GM20431 (cell line): ENCODE results near the gene PRKN.

Source experiments
- in situ Hi-C: fragments of 300-500 bp; cut with MseI, MboI; formaldehyde crosslinking; loops from one replicate; pipeline ENCODE4 v1.15.0; 2020; ENCODE audit warnings: low sequenced_read_pairs; ENCODE audit not compliant: unreplicated experiment

The PRKN gene

DNA sequence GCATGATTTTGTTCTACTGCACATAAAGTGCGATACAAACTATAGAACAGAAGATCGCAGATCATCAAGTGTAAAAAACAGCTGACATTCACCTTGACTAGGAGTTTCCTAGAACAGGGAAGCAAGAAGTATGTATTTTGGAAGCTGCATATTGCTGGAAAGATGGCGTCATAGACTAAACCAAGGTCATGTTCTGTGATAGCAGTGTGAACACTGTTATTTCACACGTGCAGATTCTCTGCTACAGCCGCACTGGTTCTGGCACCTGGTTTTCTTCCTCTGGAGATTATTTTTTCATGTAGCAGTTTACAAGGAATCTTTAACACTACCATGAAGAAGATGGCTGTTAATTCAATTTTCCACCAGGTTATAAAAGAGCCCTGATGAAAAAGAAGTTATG, 681.2 kb downstream of the PRKN start:
- in situ Hi-C loops, result no loop called here

DNA sequence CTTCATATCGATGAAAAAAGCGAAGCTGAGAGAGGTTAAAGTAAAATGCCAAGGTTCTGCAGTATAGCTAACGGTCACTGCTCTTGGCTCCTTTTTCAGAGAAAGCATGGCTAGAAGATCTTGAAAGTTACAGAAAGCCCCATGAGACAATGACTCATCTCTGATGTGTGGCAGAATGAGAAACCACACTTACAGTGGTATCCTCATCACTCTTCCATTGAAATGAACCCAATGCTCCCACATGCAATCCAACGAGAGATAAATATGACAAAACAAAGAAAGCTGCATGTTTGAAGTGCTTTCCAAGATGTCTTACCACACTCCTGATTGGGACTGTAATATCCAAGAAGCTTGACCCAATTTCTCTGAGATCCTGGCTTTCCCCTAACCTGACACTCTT, 694.9 kb downstream of the PRKN start:
- in situ Hi-C loops, result no loop called here

DNA sequence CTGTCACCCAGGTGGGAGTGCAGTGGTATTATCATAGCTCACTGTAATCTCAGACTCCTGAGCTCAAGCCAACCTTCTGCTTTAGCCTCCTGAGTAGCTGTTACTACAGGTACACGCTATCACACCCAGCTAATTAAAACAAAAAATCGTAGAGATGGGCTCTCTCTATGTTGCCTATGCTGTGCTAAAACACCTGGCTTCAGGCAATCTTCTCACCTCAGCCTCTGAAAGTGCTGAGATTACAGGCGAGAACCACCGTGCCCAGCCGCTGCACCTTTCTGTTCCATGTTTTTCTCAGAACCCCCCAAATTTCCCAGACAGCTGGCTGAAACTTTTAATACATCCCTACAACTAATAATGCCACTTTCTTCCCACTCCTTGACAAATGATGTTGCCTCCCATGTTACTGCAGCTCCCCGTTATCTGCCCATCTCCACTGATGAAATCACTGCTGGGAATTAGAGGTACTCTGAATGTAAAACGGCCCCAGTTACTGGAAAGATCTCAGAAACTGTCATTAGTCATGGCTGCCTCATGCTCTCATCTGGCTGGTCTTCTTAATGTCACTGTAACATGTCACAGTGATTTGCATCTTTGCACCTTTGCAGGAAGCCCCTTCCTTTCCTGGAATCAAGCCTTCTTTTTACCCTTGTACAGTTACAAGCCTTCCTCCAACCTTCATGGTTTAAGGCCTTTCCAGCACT, 697.5 kb downstream of the PRKN start:
- in situ Hi-C loops, result no loop called here

DNA sequence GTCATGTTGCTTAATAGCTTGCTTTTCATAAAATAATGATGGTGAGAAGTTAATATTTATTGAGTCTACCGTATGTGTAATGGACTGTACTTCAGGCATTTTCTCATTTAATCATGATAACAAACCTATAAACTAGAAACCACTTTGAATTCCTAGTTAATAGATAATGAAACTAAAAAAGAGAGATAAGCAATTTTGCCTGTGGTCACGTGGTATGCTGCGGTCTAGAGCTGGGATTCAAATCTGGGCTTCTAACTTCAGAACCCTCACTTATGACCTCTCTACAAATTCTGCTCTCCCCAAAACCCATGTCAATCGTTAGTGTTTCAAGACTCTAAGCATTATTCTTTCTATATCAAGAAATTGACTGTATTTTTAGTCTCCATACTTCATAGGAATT, 700.7 kb downstream of the PRKN start:
- in situ Hi-C loops, result no loop called here

DNA sequence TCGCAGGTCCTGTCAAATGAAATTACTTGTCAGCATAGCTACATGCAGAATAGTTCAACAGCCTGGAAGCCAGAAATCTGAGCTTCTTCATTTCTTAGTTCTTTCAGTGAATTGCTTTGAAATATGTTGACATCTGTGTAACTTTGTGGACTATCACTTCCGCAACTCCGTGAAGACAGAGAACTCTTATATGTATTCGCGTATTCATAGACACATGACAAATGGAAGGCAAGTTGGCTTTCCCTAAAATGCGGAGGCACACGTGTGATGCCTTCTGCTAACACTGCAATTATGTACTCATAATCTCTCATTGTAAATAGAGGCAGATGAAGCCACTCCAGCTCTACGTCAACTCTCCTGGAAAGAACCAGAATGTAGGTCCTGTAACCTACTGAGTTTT, 701.5 kb downstream of the PRKN start:
- in situ Hi-C loops, result no loop called here

DNA sequence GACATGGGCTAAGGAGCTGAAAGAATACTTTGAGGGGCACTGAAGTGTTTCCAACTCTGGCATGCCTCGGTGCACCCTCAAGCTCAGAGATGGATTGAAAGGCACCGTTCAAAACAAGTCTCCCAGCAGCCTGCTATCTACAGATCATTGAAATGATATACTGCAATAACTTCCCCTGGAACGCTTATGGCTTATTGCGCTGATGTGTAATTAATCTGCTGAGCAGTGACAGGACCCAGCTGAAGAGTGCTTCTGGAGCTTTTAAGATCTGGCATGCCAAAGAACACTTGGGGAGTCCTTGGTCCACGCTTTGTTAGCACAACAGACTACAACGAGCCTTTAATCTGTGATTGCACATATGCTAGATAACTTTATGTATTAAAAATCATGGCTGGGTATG, 708.2 kb downstream of the PRKN start:
- in situ Hi-C loops, result no loop called here

DNA sequence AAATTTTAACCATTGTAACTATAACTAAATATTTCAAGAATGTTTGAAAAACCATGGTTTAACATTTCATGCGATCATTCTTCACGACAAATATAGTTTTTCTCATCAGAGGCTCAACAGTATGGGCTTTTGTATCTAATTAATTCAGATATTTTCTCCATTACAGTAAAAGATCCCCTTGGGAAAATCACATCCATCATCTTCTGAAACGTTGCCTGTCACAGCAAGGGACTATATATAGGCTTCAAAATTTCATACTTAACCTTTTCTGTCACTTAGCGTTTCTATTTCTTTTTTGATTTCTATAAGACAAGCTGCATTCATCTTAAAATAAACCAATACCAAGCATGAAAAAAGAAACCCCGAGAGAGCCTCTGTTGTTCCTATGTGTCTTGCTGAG, 710.0 kb downstream of the PRKN start:
- in situ Hi-C loops, result no loop called here

DNA sequence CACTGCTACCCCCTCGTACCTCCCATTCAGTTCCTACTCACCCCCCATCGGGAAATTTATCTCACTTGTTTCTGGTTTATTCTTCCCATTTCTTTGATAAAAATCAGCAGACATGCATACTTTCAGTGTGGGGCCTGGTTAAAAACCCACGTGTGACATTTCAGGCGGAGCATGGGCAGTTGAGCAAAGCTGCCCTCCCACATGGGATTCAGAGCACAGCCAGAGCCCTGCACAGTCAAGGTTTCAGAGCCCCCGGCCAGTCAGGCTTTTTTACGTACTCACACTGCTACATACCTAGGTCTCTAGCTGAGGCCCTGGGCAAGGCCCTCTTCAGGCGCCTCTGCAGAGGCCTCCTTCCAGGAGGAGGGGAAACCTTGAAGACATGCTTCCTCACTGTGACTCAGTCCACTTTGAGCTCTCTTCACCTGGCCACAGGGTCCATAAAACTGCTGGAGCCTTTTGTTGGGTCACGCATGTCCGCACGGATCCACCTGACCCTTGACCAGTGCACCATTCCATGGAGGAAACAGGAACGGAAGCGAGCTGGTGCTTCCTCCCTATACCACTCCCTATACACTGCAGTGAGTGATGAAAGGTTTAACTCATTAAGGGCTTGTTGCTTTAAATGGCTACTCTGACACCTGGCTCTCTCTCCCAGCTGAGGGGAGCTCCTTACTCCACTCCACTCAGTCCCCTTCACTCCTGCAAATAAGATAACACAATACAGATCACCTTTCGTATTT, 713.3 kb downstream of the PRKN start:
- in situ Hi-C loops, result no loop called here

DNA sequence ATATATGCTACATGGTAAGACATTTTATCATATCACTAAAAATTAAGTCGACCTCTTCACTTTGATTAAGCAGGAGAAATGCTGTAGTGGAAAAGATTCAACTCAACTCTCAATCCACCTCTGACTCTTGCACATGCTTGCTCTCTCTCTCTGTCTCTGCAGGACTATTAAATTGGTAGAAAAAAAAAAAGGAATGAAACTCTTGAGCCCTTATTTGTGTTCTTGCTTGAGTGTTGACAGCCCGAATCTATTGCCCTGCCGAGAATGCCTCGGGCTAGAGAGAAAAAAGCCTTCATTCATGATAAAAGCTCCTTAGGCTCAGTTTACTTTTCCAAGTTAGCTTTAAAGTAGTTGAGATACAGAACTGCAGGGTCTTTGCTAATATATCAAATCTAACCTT, 722.2 kb downstream of the PRKN start:
- in situ Hi-C loops, result no loop called here

DNA sequence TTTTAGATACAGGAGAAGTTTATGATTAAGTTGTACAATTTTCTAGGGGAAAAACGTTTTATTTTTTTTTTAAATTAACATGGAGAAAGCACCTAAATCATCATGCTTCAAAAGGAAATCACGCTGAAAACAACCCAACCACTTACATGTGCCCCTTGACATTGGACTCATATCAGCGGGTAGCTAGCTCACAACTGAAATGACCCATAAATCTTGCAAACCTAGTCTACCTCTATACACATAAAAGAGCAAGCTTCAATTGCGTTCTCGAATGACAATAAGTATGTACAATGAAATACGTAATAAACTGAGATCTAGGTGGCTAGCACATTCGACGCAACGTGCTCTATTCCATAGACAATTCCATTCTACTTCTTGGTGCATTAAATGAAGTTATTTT, 730.8 kb downstream of the PRKN start:
- in situ Hi-C loops, result no loop called here

DNA sequence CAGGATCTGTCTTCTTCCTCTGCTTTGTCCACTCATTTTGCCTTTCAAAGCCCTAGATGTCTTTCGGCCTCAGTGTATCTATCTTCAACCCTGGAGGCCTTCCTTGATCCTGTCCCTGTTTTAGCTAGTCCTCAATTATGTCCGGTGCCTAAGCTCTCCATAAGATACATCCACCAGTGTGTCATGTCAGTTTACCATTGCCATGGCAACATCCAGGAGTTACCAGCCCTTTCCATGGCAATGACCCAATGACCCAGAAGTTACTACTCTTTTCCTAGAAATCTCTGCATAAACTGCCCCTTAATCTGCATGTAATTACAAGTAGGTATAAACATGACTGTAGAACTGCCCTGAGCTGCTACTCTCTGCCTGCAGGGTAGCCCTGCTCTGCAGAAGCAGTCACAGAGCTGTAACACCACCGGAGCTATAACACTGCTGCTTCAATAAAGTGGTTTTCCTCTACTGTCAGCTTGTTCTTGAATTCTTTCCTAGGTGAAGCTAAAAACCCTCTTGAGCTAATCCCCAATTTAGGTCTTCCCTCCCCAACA, 741.6 kb downstream of the PRKN start:
- in situ Hi-C loops, result no loop called here

DNA sequence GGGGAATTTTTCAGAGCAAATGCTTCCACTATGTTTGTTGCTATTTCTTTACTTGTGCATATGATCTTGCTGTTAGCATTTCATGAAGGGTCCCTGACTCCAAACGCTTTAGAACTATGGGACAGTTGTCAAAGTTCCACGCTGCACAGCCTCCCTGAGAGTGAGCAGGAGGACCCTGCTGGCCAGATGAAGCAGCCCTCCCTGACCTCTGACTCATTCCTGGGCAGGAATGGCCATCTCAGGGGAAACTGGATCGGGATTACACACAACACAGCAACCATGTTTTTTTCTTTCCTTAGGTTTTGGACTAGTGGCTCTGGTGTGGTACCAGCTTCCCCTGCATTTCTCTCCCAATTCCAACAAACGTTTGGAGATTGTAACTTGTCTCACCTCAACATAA, 742.9 kb downstream of the PRKN start:
- in situ Hi-C loops, result no loop called here

DNA sequence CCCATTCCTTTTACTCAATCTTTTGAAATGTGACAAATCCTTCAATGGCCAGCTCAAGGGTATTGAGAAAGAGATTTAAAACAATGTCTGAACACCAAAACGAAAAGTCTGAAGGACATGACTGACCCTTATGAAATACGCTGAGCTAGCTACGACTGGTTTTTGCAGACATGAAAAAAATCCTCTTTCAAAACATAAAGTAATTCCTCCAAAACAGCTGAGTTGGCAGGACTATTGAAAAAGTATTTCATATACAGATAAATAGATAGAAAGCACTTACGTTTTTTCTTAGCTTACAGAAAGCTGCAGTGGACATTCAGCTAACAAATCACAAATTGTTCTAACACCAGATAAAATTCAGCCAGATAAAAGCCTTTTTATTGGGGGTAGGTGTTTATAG, 751.0 kb downstream of the PRKN start:
- in situ Hi-C loops, result no loop called here

DNA sequence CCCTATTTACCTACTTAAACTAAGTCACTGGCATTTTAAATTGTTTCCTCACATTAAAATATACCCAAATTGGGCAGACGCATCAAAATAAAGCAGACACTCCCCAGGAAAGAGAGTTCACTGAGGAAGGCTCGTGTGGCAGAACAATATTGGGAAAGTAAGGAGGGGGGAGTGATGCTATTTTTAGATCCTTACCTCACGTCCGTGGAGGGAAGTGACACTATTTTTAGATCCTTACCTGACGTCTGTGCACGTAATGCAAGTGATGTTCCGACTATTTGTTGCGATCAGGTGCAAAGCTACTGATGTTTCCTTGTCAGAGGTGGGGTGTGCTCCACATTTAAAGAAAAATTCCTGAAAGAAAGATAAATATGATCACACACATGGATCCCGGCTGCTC, 754.5 kb downstream of the PRKN start:
- in situ Hi-C loops, result no loop called here

DNA sequence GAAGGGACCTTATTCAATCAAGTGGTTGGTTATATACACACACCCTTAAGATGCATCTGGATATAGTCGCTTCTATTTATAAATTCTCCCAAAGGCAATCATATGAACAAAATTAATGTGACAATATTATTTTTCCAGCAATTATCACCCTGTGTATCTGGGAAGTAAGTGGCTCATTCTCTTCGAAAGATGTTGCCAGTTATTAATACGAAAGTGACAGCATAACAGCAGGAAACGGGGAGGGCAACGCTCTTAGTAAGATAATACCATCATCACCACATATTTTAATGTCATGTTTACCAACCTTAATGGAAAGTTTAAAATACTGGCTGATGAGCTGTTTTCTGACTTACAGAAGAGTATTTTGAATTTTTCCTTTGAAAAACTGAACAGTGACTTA, 756.5 kb downstream of the PRKN start:
- in situ Hi-C loops, result no loop called here

DNA sequence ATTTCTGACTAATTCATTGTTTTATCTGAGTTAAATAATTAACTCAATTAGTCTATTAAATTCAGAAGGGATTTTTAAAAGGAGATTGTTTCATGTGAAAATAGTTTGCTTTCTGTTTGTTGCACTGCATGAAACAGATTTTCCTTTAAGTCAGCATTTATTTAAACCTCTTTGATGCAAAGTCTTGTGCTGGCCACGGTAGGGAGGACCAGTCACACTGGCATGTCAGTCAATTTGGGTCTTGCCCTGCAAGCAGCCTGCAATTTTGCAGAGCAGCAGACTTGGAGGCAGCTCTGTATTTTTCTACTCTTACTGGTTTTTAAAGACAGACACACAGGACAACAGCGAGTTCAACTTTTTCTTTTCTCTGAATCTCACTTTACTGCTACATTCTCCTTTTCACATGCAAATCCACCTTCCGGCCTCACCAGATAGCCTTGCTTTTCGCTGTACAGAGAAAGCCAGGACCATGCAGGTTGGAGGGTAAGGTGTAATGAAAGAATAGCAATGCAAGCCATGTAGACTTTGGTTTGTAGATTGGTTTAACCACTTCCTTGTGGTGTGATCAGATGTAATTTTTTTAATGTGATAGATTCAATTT, 763.8 kb downstream of the PRKN start:
- in situ Hi-C loops, result no loop called here

DNA sequence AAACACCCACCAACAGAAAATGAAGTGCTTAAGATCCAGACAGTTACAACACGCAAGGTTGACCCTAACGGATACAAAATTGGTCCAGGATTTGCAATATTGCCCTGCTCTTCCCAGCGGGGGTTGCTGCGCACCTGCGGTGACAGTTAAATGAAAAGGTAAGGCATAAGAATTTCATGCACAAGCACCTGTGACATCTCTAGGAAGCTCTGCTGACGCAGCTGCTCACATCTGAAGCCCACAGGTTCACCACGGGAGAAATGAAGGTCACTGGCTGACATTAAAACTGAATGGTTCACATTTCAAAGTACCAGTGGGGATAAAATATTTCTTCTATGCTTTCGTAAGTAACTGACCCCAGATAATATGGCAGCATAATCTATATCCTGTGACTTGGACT, 764.4 kb downstream of the PRKN start:
- in situ Hi-C loops, result no loop called here

DNA sequence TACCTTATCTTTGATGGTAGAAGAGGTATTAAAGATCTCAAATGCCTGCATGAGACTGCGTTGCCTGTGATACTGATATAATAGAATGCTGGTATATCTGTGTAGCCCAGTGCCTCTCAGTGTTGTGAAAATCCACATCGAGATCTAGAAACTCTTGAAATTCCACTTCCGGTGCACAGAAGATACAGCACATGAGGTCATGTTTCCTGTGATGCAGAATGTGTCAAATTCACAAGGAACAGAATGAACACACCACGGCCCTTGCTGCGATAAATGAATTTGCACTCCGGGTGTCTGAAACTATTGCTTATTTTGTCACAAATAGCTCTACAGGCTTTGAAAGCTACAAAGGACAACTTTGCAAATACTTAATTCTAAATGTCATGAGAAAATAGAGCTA, 765.8 kb downstream of the PRKN start:
- in situ Hi-C loops, result no loop called here

DNA sequence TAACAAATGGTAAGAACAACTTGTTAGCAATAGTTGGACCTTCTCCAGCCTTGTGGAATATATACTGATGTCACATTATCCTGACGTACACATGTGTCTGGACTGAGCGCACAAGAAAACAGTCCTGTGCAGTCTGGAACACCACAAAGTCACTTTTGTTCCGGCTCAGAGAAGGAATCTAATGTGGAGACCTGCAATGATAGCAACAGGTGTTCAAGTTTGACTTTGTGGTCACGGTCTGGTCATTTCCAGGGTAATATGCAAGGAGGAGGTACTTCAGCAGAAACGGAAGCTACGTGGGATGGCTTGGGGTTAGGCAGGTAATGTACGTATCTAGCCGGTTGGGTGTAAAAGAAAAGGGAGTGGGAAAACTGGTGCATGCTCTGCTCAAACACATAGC, 766.5 kb downstream of the PRKN start:
- in situ Hi-C loops, result no loop called here

DNA sequence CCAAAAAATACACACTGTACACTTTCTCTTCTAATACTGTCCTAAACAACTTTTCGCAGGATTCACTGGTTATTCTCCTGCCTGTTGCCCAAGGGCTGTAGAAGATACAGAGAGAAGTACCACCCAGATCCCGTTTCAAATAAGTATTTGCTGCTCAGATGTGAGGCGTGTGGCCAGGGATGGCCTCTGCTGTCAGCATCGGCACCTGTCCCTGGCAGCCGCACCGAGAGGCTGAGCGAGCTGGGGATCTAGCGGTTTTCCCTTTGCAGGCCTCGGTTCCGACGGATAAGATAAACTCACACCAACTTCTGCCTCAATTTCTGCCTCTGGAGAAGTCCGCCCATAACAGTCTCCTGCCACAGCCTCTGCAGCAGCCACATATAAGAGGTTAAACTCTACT, 768.5 kb downstream of the PRKN start:
- in situ Hi-C loops, result no loop called here

DNA sequence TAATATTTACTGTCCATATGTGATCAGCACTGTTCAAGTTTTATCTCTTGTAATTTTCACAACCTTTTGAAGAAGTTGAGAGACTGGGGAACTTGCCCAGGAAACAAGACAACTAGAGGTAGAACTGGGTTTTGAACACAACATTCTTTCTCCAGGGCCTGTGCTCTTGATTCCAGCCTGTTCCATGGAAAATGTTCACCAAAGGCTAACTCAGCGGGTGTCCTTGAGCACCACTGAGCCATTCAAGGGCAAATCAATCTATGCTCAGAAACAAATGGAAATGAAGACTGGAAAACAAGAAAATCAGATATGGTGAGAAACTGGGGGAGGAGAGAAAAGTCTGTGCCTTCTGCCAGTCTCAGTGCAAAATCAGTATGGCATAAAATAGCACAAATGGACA, 771.5 kb downstream of the PRKN start:
- in situ Hi-C loops, result no loop called here
